HEK293T (cell line): ENCODE measurements around the gene CYP39A1.

ENCODE experiments used
- CTCF ChIA-PET: fragments of 350-600 bp; formaldehyde crosslinking; extraction: SDS; loops from one replicate; lab custom pipeline; 2021; ENCODE audit warnings: antibody characterized with exemption, inconsistent platforms; lab: Yijun Ruan, JAX
- POLR2A ChIA-PET: fragments of 350-600 bp; formaldehyde crosslinking; extraction: SDS; loops from one replicate; lab custom pipeline; 2020; ENCODE audit warnings: antibody characterized with exemption, inconsistent platforms; lab: Yijun Ruan, JAX
- DNase-seq: peaks from one replicate; pipeline ENCODE4 v3.0.0; 2012; ENCODE audit warnings: mixed read lengths; ENCODE audit errors: extremely low spot score
- ARNT ChIP-seq: fragments of 450-650 bp; IDR thresholded peaks from 2 replicates; pipeline ENCODE4 v1.6.1; 2017; ENCODE audit warnings: mild to moderate bottlenecking
- BHLHE40 ChIP-seq: fragments of 450-650 bp; IDR thresholded peaks from 2 replicates; pipeline ENCODE4 v1.6.1; 2016; ENCODE audit warnings: mild to moderate bottlenecking, moderate library complexity, borderline replicate concordance
- CTBP1 ChIP-seq: fragments of 450-650 bp; IDR thresholded peaks from 2 replicates; pipeline ENCODE4 v1.6.1; 2016; ENCODE audit warnings: borderline replicate concordance
- ELF4 ChIP-seq: fragments of 450-650 bp; IDR thresholded peaks from 2 replicates; pipeline ENCODE4 v1.6.1; 2017; ENCODE audit warnings: antibody characterized with exemption
- FOXA1 ChIP-seq: fragments of 450-650 bp; IDR thresholded peaks from 2 replicates; pipeline ENCODE4 v1.6.1; 2016; ENCODE audit warnings: mild to moderate bottlenecking
- FOXK2 ChIP-seq: fragments of 450-650 bp; IDR thresholded peaks from 2 replicates; pipeline ENCODE4 v1.6.1; 2016; ENCODE audit warnings: mild to moderate bottlenecking
- FOXM1 ChIP-seq: fragments of 450-650 bp; IDR thresholded peaks from 2 replicates; pipeline ENCODE4 v1.6.1; 2017; ENCODE audit warnings: mild to moderate bottlenecking, borderline replicate concordance
- HDGF ChIP-seq: fragments of 450-650 bp; IDR thresholded peaks from 2 replicates; pipeline ENCODE4 v1.6.1; 2017; ENCODE audit warnings: antibody characterized with exemption, borderline replicate concordance
- L3MBTL2 ChIP-seq: fragments of 450-650 bp; conservative IDR thresholded peaks from 2 replicates; pipeline ENCODE4 v1.6.1; 2016; ENCODE audit warnings: mild to moderate bottlenecking
- LEF1 ChIP-seq: fragments of 450-650 bp; IDR thresholded peaks from 2 replicates; pipeline ENCODE4 v1.6.1; 2017; ENCODE audit warnings: mild to moderate bottlenecking, borderline replicate concordance
- NFRKB ChIP-seq: fragments of 450-650 bp; IDR thresholded peaks from 2 replicates; pipeline ENCODE4 v1.6.1; 2016; ENCODE audit warnings: mild to moderate bottlenecking, moderate library complexity
- PKNOX1 ChIP-seq: fragments of 450-650 bp; IDR thresholded peaks from 2 replicates; pipeline ENCODE4 v1.6.1; 2016
- SP1 ChIP-seq: fragments of 450-650 bp; IDR thresholded peaks from 2 replicates; pipeline ENCODE4 v1.6.1; 2017
- SUZ12 ChIP-seq: fragments of 450-650 bp; IDR thresholded peaks from 2 replicates; pipeline ENCODE4 v1.6.1; 2016; ENCODE audit warnings: mild to moderate bottlenecking
- TARDBP ChIP-seq: fragments of 450-650 bp; IDR thresholded peaks from 2 replicates; pipeline ENCODE4 v1.6.1; 2016
- ZNF384 ChIP-seq: fragments of 450-650 bp; IDR thresholded peaks from 2 replicates; pipeline ENCODE4 v1.6.1; 2016

The CYP39A1 gene

GRCh38 chr6:46605091-46605797 is 47.4 kb downstream of the CYP39A1 start:
- DNase-seq = no peak
- TF ChIP-seq BHLHE40 = no peak
- TF ChIP-seq FOXA1 = no peak
- no peak for TF ChIP-seq FOXK2
- no peak for TF ChIP-seq ARNT
- no peak for TF ChIP-seq ELF4
- TF ChIP-seq CTBP1 = no peak
- no peak for TF ChIP-seq SP1
- no peak for TF ChIP-seq TARDBP
- no peak for TF ChIP-seq NFRKB
- TF ChIP-seq SUZ12 = no peak
- TF ChIP-seq LEF1 = no peak
- no peak for TF ChIP-seq PKNOX1
- TF ChIP-seq HDGF = no peak
- TF ChIP-seq FOXM1 = no peak
- TF ChIP-seq ZNF384 = no peak
- TF ChIP-seq L3MBTL2 = no peak
- CTCF ChIA-PET = no interaction called here
- POLR2A ChIA-PET = no interaction called here

DNA sequence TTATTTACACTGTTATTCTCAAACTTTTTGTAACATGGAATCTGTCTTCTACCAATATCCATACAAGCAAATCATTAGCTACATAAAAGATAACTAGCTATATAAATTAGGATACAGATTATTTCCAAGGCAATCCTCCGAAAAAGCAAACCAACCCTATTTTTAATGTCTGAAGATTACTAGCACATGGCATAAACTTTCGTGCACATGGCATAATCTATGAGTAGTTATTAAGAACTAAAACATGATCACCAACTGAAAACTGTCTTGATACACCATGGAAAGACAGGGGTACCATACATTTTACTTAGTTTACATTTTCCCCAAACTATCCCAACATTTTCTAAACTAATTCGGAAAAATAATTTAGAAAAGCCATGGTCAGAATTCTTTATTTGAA is 54.4 kb downstream of the CYP39A1 start:
- TF ChIP-seq NFRKB (no peak), L3MBTL2 (no peak), ZNF384 (no peak), CTBP1 (no peak)
- ChIA-PET POLR2A (no interaction called here), CTCF (no interaction called here)
- no peak for DNase-seq

GRCh38 chr6:46592740-46593139 is 59.9 kb downstream of the CYP39A1 start:
- DNase-seq = no peak
- ChIA-PET POLR2A (no interaction called here), CTCF (no interaction called here)
- TF ChIP-seq FOXK2 (no peak), ARNT (no peak), SP1 (no peak), BHLHE40 (no peak), HDGF (no peak), TARDBP (no peak), SUZ12 (no peak)

DNA sequence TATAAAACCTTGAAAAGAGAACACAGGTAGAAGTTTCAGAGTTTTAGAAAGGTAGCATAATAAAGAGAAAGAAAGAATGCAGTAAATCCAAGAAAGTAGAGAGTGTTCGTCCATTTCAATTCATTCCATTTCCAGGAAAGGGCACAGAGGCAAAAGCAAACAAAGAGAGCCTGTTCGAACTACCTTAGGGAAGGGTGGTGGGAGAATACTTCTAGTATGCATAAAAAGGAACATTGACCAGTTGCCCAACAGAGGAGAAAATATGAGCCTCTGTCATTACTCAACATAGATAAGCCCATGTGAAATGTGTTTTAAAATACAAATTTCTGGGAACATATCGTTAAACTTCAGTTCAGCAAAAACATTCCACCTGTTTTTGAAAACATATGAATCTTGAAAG is 60.6 kb downstream of the CYP39A1 start:
- ChIA-PET POLR2A (no interaction called here), CTCF (no interaction called here)
- TF ChIP-seq FOXA1 = no peak
- no peak for TF ChIP-seq CTBP1
- TF ChIP-seq SUZ12 = no peak
- no peak for TF ChIP-seq HDGF
- no peak for TF ChIP-seq L3MBTL2
- no peak for DNase-seq

DNA sequence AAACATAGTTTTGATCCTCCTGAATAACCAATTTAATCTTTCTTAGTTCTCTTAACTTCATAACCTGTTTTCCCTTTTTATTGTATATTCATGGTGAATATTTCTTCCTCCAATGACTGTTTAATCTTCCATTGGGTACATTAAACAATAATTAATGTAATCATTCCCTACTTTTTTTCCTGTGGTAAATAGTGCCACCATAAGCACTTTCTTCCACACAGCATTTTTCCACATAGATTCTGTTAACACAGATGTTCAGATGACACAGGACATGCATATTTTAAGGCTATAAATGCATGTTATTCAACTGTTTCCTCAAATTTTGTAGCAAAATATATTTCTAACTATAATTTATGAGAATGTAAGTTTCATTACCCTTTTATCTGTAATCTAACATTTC is 61.9 kb downstream of the CYP39A1 start:
- TF ChIP-seq SUZ12 (no peak), ARNT (no peak), PKNOX1 (no peak), ELF4 (no peak), BHLHE40 (no peak), TARDBP (no peak), CTBP1 (no peak), ZNF384 (no peak), LEF1 (no peak)
- DNase-seq = no peak
- CTCF ChIA-PET = no interaction called here
- POLR2A ChIA-PET = no interaction called here

DNA sequence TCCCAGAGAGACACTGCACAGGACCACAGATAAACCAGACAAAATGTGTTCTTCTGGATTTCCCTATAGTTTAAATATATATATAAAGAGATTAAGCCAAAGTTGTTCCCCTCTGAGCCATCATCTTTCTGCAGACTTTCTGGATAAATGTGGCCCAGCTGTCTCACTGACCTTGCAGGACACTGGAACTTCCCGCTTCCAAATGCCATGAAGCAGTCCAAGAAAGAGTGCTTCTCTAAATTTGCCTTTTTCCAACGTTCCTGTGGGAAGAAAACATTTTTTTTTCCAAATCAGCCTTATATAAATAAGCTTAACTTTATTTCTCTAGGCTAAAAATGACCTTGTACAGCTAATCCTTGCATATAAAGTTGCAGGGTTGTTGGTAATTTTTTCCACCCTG is 65.7 kb downstream of the CYP39A1 start:
- ChIA-PET POLR2A (no interaction called here), CTCF (no interaction called here)
- TF ChIP-seq FOXA1 (no peak), FOXM1 (no peak), SP1 (no peak), LEF1 (no peak), PKNOX1 (no peak), ELF4 (no peak), ARNT (no peak), NFRKB (no peak), CTBP1 (no peak), TARDBP (no peak), BHLHE40 (no peak), HDGF (no peak), FOXK2 (no peak), ZNF384 (no peak), L3MBTL2 (no peak)
- no peak for DNase-seq

DNA sequence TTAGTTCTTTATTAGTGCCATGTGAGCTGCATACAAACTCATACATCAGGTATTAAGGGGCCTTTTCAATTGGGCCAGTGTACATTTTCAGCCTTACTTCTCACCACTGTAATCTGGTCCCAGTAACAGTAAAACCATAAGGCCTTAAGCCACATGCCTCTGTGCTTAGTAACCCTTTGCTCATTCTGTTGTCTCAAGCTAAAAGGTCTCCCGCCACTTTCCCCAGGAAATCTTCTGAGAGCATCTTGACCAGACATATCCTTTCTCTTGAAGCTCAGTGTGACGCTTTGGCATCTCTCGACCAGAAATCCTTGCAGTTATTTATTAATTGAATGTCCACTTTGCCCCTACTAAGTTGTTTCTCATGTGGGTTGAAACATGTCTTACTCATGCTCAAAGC is 68.0 kb downstream of the CYP39A1 start:
- no peak for DNase-seq
- CTCF ChIA-PET = no interaction called here
- POLR2A ChIA-PET = interaction anchor here (1.2 kb wide), 1 partner anchor 11 kb away, joined by 3 read pairs; no protein-coding TSS in a partner anchor
- TF ChIP-seq FOXM1 = no peak
- no peak for TF ChIP-seq FOXK2
- no peak for TF ChIP-seq ELF4
- TF ChIP-seq SUZ12 = no peak
- no peak for TF ChIP-seq PKNOX1
- TF ChIP-seq LEF1 = no peak
- TF ChIP-seq TARDBP = no peak
- no peak for TF ChIP-seq HDGF
- no peak for TF ChIP-seq ARNT
- TF ChIP-seq SP1 = no peak
